Activated CD4-positive, alpha-beta T cell treated with anti-CD3 and anti-CD28 coated beads, Interleukin-2, Interleukin-6, amounts not matched to agents 100 ng/mL and 50 ng/mL, durations not matched to agents 16 hours and 8 hours (primary cell): ENCODE results near the gene TENM3.
A peak's percentile ranks its signal among the peaks of the same experiment; 100 is the strongest.

Experiments used
- DNase-seq: peaks from one replicate; pipeline ENCODE4 v3.0.0-alpha.2; 2020

Gene TENM3

GRCh38 chr4:182470215-182470614 lies 227.0 kb downstream of the TENM3 start:
- no peak for DNase-seq

GRCh38 chr4:182475539-182475938 lies 232.3 kb downstream of the TENM3 start:
- DNase-seq, result no peak

GRCh38 chr4:182478475-182478874 lies 235.3 kb downstream of the TENM3 start:
- DNase-seq, result peak; percentile 44

- no peak for DNase-seq
These were observed 240.5 kb downstream of the TENM3 start for GRCh38 chr4:182483685-182484084.

GRCh38 chr4:182486881-182487280 lies 243.7 kb downstream of the TENM3 start:
- DNase-seq, result peak; percentile 10

- DNase-seq, result no peak
These were observed 245.7 kb downstream of the TENM3 start for GRCh38 chr4:182488896-182489295.

- DNase-seq, result no peak
These were observed 246.4 kb downstream of the TENM3 start for GRCh38 chr4:182489607-182490006.

GRCh38 chr4:182491719-182492118 lies 248.5 kb downstream of the TENM3 start:
- DNase-seq, result no peak

GRCh38 chr4:182492423-182492822 lies 249.2 kb downstream of the TENM3 start:
- DNase-seq, result no peak

GRCh38 chr4:182493377-182493776 lies 250.2 kb downstream of the TENM3 start:
- DNase-seq, result no peak

- no peak for DNase-seq
These were observed 250.9 kb downstream of the TENM3 start for GRCh38 chr4:182494103-182494502.

GRCh38 chr4:182495031-182495430 lies 251.8 kb downstream of the TENM3 start:
- DNase-seq, result no peak

- no peak for DNase-seq
These were observed 252.6 kb downstream of the TENM3 start for GRCh38 chr4:182495645-182496385.

GRCh38 chr4:182496408-182496807 lies 253.2 kb downstream of the TENM3 start:
- no peak for DNase-seq

- no peak for DNase-seq
These were observed 258.9 kb downstream of the TENM3 start for GRCh38 chr4:182502064-182502463.

- no peak for DNase-seq
These were observed 261.3 kb downstream of the TENM3 start for GRCh38 chr4:182504463-182504862.

GRCh38 chr4:182507805-182508204 lies 264.6 kb downstream of the TENM3 start:
- DNase-seq, result no peak

- no peak for DNase-seq
These were observed 267.6 kb downstream of the TENM3 start for GRCh38 chr4:182510836-182511235.

GRCh38 chr4:182513587-182514291 lies 270.5 kb downstream of the TENM3 start:
- DNase-seq, result no peak

- no peak for DNase-seq
These were observed 275.2 kb downstream of the TENM3 start for GRCh38 chr4:182518421-182518820.

- DNase-seq, result no peak
These were observed 276.3 kb downstream of the TENM3 start for GRCh38 chr4:182519528-182519927.

GRCh38 chr4:182521011-182521410 lies 277.8 kb downstream of the TENM3 start:
- no peak for DNase-seq

- no peak for DNase-seq
These were observed 285.6 kb downstream of the TENM3 start for GRCh38 chr4:182528819-182529218.

- DNase-seq, result no peak
These were observed 287.2 kb downstream of the TENM3 start for GRCh38 chr4:182530451-182530850.
